AG08396 (cell line): ENCODE results near the gene MROH8.

Experiments used
- DNase-seq: peaks from one replicate; pipeline ENCODE4 v3.0.0; 2012; ENCODE audit warnings: low spot score, mixed read lengths

MROH8 gene

GRCh38 chr20:37178839-37179682 lies at the start of gene MROH8, which contains the start of gene RPN2:
Gene MROH8 (minus strand): TSS chr20:37179548.
Gene RPN2 (plus strand): TSS chr20:37179330. CDS start chr20:37179357, 27 bp downstream.
- peak; percentile 96 for DNase-seq

- DNase-seq = no peak
Observed at GRCh38 chr20:37228656-37229055, 49.3 kb upstream of the MROH8 start.

- no peak for DNase-seq
Observed at GRCh38 chr20:37228082-37228481, 48.7 kb upstream of the MROH8 start.

- DNase-seq = peak; percentile 55
Observed at GRCh38 chr20:37226889-37227288, 47.5 kb upstream of the MROH8 start.

- no peak for DNase-seq
Observed at GRCh38 chr20:37225146-37225545, 45.8 kb upstream of the MROH8 start.

GRCh38 chr20:37223053-37223452 lies 43.7 kb upstream of the MROH8 start:
- peak; percentile 83 for DNase-seq

GRCh38 chr20:37222086-37222485 lies 42.7 kb upstream of the MROH8 start:
- no peak for DNase-seq

GRCh38 chr20:37220731-37221130 lies 41.4 kb upstream of the MROH8 start:
- no peak for DNase-seq

- DNase-seq = no peak
Observed at GRCh38 chr20:37219751-37220668, 40.7 kb upstream of the MROH8 start.

- no peak for DNase-seq
Observed at GRCh38 chr20:37218976-37219375, 39.6 kb upstream of the MROH8 start.

- no peak for DNase-seq
Observed at GRCh38 chr20:37218441-37218840, 39.1 kb upstream of the MROH8 start.

- no peak for DNase-seq
Observed at GRCh38 chr20:37209661-37210314, 30.4 kb upstream of the MROH8 start.

GRCh38 chr20:37209193-37209592 lies 29.8 kb upstream of the MROH8 start:
- no peak for DNase-seq

- no peak for DNase-seq
Observed at GRCh38 chr20:37207171-37207570, 27.8 kb upstream of the MROH8 start.

- no peak for DNase-seq
Observed at GRCh38 chr20:37205794-37206193, 26.4 kb upstream of the MROH8 start.

- DNase-seq = no peak
Observed at GRCh38 chr20:37205130-37205529, 25.8 kb upstream of the MROH8 start.

GRCh38 chr20:37204056-37204455 lies 24.7 kb upstream of the MROH8 start:
- no peak for DNase-seq

GRCh38 chr20:37202267-37202943 lies 23.1 kb upstream of the MROH8 start:
- DNase-seq = peak; percentile 75

- DNase-seq = no peak
Observed at GRCh38 chr20:37201827-37202162, 22.4 kb upstream of the MROH8 start.

- DNase-seq = no peak
Observed at GRCh38 chr20:37200926-37201826, 21.8 kb upstream of the MROH8 start.

GRCh38 chr20:37200376-37200775 lies 21.0 kb upstream of the MROH8 start:
- DNase-seq = no peak
